GM21619 (cell line): ENCODE measurements around the gene SLC38A10.

Source experiments
- ATAC-seq: cut with Tn5 transposase; IDR thresholded peaks from one replicate; pipeline ENCODE4 v1.9.1; 2021; ENCODE audit not compliant: unreplicated experiment

Gene SLC38A10

DNA sequence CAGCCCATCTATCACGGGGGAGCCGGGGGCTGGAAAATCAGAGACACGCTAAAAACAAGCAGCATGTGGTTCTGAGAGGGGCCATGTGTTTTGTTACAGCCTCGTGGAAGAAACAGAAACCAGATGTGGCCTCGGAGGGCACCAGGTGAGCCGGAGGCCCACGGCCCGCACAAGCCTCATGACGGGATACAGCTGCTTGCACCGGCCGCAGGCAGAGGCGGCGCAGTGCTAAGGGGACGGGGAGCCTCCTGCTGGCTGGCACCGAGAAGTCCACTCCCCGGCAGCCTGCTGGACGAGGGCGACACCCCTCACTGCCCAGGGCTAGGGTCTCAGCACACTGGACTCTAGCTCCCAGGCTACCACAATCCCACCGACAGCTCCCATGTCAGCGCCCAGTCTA lies 36.8 kb downstream of the SLC38A10 start:
- no peak for ATAC-seq

DNA sequence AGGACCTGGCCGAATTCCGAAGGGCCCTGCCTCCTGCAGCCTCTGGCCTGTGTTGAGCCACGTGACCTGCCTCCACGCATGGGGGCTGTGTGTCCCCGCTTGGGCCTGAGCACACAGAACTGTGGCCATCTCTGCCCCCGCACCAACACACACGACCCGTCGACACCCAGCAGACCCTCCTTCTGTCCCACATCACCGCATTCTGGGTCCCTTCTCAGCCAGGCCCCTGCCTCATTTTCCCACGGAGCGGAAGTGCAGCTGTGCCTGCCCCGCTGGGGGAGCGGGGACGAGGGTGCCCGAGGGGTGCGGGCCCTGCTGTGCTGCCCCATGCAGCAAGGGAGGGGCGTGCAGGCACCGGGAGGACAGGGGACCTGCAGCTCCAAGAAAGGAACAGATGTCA lies 37.6 kb downstream of the SLC38A10 start:
- ATAC-seq: no peak

- no peak for ATAC-seq
Measured at GRCh38 chr17:81256616-81257015, 38.5 kb downstream of the SLC38A10 start.

DNA sequence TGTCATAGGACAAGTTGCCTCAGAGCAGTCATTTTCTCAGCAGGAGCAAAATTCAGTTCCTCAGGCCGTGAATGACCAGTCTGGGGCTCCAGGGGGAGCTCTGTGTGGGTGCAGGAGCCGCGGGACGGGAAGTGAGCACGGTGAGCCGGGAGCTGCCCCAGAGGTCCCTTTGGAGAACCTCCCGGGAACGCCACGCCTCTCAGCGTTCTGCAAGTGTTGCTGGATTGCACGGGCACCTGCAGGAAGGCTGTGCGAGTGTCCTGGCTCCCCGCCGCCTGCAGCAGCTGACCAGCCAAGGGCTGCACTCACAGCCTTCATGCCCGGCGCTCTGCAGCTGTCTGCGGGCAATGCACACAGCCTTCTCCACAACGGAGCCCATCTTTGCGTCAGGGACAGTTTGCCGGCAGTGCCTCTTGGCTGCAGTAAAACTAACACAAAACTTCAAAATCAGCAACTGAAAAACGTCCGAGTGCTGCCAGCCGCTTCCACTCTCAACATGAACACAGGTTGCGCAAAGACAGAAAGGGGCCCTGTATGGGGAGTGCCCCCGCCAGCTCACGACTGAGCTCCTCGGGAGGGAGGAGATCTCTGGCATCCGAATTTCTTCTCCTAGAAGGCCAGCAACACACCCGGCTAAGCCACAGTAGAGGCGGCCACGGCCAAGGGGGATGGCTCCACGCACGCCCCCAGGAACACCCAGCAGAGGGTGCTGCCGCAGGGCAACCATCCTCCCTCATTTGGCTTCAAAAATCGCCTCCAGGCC lies 40.0 kb downstream of the SLC38A10 start:
- ATAC-seq: no peak

GRCh38 chr17:81253358-81254131 lies 41.6 kb downstream of the SLC38A10 start:
- no peak for ATAC-seq

- no peak for ATAC-seq
Measured at GRCh38 chr17:81252987-81253329, 42.1 kb downstream of the SLC38A10 start.

DNA sequence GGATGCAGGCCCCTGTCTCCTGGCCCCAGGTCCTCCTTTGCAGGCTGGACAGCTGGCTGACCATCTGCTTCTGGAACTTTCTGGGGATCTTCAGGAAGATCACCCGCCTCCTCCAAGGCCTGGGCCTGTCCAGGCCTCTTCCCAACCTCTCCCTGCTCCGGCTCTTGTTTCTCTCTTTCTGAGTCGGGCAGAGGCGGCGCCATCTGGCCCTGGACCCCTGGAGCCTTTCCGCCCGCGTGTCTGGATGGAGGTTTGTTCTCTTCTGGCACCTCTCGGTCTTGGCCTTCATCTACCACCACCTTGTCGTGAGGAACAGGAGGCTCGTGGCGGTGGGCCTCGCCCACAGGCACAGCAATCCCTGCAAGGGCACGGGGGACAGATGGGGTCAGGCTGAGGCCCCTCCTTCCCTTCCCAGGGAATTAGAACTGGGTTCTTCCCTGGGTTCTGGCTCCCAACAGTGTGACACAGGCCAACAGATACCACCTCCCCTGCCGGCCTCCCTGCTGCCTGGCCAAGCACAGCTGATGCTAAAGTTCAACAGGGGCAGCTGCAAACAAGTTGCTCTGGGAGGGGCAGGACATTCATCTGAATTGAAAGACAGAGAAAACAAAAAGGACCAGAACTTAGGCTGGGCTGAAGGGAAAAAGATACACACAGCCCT lies 42.7 kb downstream of the SLC38A10 start:
- ATAC-seq: no peak

DNA sequence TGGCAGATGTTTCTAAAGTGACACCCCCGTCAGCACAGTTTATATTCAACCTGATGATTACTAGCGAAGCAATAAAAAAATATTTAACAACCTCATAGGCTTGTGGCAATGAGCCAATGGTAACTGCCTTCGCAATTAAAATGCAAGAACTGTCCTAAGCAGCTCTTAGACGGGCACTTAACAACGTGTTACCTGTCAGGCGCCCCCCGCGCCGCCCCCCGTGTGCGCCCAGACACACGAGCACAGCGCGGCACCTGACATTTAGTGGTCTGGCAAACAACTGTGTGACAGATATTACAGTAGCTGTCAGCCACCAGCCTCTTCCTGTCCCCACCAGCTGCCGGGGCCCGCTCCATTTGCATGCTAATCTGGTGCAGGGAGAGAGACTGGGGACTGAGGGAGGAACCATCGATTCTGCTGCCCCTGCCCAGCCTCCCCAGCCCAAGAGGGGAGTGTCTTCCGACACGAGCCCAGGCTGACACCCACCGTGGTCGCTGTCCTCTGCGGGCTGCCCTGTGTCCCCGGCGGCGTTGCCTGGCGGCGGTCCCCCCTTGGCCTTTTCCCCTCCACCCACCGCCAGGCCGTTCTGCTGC lies 43.3 kb downstream of the SLC38A10 start:
- no peak for ATAC-seq

DNA sequence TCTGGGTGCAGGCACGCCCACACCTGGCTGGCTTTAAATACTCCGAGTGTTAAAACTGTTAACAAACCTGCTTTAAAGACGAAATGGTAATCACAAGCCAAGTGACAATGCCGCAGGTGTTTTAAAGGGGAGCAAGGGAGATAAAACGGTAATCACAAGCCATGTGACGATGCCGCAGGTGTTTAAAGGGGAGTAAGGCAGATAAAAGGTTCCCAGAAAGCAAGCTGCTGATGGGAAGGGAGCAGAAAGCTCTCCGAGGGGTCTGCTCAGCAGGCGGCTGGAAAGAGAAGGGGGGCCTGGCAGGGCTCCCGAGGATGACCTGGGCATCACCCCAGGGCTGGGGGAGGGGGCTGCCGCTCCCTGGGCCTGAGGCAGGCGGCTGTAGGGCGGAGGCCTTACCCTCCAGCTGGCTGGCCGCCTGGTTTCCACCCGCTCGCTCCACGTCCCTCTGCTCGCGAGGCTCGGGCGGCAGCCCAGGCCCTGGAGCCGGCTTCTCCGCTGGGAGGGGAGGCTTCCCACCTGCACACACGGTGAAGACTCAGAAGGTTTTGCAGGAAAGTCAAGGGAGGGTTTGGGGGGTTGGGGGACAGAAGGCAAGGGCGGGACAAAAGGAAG lies 43.9 kb downstream of the SLC38A10 start:
- ATAC-seq: no peak

GRCh38 chr17:81250286-81251093 lies 44.6 kb downstream of the SLC38A10 start:
- no peak for ATAC-seq

DNA sequence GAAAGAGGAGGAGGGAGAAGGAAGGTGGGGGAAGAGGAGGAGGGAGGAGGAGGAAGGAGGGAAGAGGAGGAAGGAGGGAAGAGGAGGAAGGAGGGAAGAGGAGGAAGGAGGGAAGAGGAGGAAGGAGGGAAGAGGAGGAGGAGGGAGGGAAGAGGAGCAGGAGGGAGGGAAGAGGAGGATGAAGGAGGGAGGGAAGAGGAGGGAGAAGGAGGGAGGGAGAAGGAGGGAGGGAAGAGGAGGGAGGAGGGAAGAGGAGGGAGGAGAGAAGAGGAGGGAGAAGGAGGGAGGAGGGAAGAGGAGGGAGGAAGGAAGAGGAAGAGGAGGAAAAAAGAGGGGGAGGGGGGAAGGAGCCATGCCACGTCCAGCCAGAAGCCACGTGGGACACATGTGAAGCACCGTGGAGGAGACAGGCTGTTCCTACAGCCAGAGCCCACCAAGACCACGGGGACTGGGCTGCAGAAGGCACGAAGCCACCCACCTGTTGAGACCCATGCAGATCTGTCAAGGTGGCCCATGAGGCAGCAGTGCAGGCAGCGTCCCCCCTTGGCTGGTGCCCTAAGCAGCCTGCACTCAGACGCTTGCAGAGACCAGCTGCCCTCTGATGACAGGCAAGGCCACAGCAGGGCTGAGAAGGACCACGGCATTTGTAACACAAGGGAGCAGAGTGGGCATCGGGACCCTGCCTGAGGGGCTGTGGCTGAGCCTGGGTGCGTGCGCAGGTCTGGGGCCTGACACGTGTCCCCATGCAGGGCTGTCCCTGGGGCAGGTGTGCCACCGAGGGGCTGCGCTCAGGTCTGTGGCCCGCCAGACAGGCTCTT lies 45.7 kb downstream of the SLC38A10 start:
- ATAC-seq: no peak

- ATAC-seq: no peak
Measured at GRCh38 chr17:81248649-81249048, 46.5 kb downstream of the SLC38A10 start.

DNA sequence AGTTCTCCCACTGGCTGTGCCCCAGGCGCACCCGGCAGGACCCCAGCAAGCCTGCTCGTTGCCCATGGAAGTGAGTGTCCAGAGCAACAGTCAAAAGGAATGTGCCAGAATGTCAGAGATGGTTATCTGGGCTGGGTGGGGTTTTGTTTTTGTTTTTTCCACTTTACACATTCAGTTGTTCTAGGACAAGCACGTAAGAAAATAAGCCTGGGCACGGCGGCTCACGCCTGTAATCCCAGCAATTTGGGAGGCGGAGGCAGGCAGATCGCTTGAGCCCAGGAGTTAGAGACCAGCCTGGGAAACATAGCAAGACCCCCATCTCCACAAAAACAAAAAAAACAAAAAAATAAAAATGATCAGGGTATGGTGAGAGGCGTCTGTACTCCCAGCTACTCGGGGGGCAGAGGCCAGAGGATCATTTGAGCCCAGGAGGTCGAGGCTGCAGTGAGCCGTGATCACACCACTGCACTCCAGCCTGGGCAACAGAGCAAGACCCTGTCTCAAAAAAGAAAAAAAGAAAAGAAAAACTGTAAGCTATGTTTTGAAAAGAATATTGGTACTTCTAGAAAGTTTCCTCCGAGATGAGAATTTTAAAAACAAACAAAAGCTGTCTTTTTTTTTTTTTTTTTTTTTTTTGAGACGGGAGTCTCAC lies 47.6 kb downstream of the SLC38A10 start:
- ATAC-seq: no peak

GRCh38 chr17:81246679-81247338 lies 48.3 kb downstream of the SLC38A10 start:
- ATAC-seq: no peak

GRCh38 chr17:81246343-81246670 lies 48.8 kb downstream of the SLC38A10 start:
- no peak for ATAC-seq

DNA sequence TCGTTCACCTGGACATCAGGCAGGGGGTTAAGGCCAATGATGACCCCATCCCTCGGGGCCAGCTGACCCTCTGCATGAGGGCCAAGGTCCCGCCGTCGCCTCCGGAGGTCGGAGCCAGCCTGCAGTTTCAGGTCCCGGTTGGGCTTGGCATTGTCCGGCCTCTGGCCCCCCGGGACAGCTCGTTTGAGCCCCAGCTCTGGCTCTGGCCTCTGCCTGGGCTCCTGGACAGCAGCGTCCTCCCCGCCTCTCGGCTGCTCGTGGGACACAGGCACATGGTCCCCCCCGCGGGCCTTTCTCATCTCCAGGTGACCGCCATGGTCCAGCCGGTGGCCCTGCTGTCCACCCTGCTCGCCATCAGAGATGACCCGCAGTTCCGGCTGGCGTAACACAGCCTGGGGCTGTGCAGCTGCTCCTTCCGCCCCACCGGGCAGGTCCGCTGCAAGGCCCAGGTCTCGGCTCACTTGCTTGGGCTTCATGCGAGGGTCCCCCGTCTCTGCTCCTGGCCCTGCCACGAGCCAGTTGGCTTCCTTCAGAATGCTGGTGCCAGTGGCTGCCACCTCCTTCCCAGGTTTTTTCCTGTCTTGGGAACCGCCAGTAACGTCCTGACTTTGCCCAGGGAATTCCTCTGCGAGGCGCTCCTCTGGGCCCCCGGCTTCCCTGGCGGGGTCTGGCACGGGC lies 49.3 kb downstream of the SLC38A10 start:
- no peak for ATAC-seq

DNA sequence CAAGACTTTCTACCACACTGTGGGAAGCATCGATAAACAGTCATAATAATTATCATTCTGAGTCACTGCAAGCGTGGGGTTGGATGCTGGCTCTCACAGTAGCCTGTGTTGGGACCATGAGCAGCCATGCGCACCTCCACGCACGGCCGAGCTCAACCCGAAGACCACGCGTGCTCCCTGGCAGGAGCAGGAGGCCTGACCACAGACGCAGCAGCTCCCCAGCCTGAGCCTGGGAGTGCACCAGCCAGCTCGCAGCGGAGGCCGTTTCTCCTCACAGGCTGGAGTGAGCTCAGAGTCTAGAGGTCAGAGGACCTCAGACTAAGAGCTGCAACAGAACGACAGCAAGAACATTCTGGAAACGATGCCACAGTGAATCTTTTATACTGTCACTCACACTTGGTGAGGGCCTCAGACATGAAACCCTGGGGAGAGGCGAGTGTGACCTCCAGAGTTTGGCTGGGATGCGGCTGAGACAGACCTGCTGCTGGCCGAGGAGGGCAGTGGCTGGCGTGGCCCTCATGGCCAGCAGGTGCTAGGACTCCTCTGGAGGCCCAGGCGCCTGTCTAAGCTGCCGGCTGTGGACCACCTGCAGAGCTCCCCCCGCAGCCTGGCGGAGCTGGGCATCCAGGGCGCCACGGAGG lies 50.0 kb downstream of the SLC38A10 start:
- no peak for ATAC-seq
